Esophagus muscularis mucosa (tissue), 4 donors: Measurements from ENCODE around the gene RUNX2.

Experiments
- CTCF ChIP-seq, 3 experiments: fragments of 200-600 bp in 2 of 3; fragments of 450-650 bp in 1 of 3; sonication (generic) in 2 of 3; IDR thresholded peaks; one replicate each; pipeline ENCODE4 v1.5.1; 2017 to 2019; ENCODE audit warnings: antibody characterized with exemption in 3 of 3, mild to moderate bottlenecking in 2 of 3, moderate library complexity in 1 of 3
- EP300 ChIP-seq: sonication (generic); formaldehyde crosslinking; IDR thresholded peaks from one replicate; pipeline ENCODE4 v1.6.1; 2017; ENCODE audit warnings: antibody characterized with exemption
- POLR2A ChIP-seq: fragments of 450-650 bp; IDR thresholded peaks from one replicate; pipeline ENCODE4 v1.6.1; 2017; ENCODE audit warnings: antibody characterized with exemption, moderate library complexity, mild to moderate bottlenecking, low read depth
- POLR2AphosphoS5 ChIP-seq, 2 donors: sonication (generic); formaldehyde crosslinking; IDR thresholded peaks; one replicate each; pipeline ENCODE4 v1.6.1; 2017; ENCODE audit warnings: antibody characterized with exemption in 2 of 2

- TF ChIP-seq EP300 (no peak), CTCF (IDR thresholded peaks at IDR 0.05) (no peak), POLR2AphosphoS5 (IDR thresholded peaks at IDR 0.05) (no peak), POLR2A (no peak)
Observed at GRCh38 chr6:45691426-45691825, 363.3 kb downstream of the RUNX2 start.
